ENCODE results near the gene DUSP23.

The DUSP23 gene

DNA sequence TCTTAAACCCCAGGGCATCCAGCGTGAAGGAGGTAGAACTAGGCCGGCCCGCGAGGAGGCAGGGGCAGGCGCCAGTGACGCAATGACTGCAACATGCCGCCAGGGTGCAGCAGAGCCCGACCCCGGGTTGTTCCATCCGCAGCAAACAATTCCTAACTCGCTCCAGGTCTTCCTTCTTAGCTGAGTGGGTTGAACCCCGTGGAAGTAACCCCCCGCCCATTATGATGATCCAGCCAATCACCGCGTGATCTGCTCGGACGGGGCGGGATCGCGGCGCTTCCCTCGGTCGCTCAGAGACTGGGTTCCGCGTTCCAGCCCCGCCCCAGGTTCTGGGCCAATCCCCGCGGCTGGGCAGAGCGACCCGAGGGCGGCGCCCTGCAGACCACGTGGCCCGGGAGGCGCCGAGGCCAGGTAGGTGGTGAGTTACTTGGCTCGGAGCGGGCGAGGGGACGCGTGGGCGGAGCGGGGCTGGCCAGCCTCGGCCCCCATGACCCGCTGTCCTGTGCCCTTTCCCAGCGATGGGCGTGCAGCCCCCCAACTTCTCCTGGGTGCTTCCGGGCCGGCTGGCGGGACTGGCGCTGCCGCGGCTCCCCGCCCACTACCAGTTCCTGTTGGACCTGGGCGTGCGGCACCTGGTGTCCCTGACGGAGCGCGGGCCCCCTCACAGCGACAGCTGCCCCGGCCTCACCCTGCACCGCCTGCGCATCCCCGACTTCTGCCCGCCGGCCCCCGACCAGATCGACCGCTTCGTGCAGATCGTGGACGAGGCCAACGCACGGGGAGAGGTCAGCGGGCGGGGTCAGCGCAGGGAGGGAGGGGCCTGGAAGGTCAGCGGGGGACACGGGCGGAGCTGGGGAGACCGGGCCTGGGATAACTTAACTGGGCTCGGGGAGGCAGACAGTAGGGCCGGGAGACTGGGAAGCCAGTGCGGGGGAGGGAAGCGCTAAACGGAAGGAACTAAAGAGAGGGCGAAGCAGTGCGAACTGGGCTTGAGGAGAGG is at the start of gene DUSP23:
TSS of gene DUSP23 (plus strand) at position 380 of the 1,000 bp plus-strand sequence. CDS start at position 519, 139 bp downstream.
- DNase-seq: peak; percentile 98

DNA sequence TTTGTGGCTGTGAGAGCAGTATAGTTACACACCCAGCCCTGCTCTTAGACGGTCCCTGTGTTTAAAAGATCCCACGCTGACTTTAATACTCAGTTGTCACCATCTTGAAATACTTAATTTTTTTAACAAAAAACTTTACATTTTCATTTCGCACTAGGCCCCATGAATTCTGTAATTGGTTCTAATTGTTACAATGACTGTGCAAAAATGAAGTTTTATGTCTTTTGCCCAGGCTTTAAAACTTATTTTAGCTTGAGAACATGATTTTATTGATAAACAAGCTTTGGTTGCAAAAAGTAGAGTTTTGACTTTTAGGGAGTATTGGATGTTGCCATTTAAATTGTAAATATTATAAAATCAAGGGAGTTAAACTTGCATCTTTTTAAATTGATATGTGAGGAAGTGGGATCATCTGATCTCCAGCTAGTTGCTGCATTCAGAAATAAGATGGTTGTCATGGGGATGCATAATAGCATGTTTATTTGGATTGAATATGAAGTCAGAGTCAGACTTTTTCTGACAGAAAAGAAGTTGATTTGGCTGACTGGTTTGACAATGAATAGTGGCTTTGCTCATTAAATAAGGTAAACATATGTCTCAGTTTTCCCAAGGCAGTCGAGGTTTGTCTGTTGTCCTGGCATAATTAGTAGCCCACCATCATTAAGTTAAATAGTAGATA is 43.4 kb upstream of the DUSP23 start:
- DNase-seq: no peak

DNA sequence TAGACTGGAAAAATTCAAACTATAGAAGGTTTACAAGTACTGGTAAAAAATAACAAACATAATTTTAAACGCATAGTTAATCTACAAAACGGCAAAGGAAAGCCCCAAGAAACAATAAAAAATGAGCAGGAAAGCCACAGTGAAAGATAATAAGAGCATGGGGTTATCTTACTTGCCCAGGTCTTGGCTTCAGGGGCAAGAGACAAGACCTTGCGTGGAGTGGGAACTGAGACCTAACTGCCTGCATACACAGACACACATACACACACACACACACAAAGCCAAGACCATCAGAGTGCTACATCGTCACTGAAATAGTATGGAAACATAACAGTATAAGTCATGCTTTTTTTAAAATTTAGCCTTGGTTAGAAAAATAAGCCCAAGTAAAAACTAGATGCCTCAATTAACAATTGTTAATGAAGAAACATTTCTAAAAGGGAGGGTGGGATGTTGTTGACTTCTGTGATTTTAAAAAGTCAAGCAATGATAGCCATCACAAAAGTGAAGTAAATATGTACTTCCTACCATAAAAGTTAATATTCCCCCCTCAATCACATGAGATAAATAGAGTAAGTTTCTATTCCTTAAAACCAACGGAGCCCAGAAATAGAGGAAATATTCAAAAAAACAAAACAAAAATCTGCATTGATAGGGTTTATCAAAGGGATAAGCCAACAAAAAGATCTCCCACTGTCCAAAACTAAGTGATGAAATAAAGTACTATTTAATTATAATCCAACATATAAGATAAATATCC is 36.9 kb upstream of the DUSP23 start:
- DNase-seq: no peak

DNA sequence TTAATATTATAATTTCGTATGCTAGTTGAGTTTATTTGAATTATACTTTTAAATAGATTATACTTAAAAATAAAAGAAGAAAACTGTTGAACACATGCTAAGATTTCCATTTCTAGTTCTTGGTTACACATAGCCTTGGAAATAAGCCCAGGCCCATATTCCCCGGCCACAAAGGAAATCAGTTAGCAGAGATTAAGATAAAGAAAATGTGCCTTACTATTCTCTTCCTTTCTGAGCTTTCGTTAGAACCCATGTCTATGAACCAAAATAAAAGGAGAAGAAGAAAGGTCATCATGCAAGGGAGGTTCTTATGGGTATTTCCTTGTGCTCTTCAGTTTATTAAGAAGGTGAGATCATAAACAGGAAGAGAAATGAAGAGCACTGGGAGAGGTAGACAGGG is 34.1 kb upstream of the DUSP23 start:
- no peak for DNase-seq

DNA sequence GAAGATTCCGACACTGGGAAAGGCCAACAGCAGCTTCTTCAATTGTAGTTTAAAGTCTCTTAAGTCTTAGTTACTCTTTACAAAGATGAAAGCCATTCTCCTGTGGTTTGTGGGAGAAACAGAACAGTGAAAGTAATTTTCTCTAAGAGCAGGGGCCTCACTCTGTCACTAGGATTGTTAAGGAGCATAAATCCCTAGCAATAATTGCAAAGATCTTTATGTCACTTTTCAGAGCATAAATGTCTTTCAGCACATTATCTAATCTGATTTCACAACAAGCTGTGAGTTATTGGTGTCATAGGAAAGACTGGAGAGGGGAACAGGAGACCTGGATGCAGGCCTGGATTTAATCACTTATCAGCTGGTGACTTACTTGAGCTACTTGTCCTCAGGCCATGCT is 32.4 kb upstream of the DUSP23 start:
- DNase-seq: no peak

DNA sequence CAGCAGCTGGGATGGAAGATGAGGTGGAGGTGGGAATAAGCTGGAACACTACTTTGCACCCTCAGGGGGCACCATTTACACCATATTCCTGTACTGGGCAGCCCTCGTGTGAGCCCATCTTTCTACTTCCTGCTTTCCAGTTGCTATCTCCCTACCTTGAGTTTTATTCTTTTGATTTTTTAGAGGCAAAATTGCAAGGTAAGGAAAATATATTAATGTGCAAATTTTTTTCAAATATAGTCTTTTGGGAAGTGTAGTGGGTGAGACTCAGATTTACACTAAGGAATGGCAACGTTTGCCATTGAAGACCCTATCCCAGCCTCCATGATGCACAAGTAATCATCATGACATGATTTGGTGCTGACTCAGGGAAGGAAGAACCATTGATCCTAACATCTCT is 31.1 kb upstream of the DUSP23 start:
- no peak for DNase-seq

DNA sequence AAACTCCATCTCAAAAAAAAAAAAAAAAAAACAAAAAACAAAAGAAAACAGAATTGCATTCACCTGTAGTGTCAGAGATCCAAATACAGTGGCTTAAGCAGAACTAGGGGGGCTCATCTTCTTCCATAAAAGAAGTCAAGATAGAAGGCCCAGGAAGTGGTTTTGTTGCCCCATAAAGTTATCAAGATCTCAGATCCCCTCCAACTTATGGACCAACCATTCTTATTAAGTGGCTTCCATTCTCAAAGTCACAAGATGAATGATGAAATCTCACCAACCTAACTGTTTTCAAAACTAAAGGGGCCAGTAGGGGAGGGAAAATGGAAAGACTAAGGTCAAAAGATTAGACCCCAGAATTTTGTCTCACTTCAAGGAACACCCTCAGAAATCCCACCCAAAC is 30.1 kb upstream of the DUSP23 start:
- DNase-seq: no peak

DNA sequence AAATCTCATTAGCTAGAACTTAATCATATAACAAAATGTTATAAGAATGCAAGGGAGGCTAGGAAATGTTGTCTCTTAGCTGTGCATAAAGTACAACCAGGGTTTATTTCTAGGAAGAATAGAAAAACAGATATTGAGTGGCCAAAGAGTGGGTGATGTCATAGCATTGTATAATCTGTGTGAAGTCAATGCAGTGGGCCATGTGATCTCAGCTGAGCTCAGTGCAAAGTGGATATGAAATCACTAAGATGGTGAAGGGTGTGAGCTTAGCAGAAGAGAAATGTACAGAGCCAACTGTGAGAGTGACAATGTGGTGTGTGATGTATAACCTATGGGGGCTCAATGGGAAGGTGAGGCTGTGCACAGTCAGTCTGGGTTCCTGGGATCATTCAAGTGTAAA is 29.7 kb upstream of the DUSP23 start:
- no peak for DNase-seq

DNA sequence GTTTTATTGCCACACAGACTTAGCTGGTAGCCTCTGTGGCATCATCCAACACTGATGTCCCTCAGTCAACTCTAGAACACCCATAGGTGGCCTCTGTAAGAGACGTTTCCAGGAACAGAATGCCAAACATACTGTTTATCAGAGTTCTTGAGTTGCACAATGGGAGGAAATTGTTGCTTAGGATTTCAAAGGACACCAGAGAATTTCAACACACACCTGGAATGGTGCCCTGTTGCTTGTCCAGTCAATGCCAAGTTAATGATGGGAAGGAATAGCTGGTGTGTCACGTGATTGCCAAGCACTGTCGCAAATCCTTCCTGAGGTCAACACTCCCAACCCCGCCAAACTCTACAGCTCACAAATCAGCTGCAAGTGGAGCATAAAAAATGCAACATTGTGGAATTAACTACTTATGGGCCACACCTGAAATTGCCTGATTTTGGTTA is 28.6 kb upstream of the DUSP23 start:
- DNase-seq: no peak

DNA sequence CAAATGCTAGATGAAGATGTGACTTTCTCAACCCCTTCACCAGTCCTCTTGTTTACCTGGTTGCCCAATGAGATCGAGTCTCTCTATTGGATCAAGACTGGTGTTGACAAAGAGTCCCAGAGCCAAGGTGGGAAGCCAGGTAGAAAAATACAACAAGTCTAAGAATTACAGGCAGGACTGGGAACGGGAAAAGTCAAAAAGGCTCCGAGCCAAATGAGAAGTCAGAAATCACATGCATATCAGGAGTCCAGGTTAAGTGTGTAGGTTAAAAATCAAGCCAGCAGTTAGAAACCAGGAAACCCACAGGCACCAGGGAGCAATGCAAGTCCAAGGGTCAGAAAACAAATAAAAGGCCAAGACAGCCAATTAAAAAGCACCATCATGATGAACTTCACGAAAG is 27.4 kb upstream of the DUSP23 start:
- no peak for DNase-seq

DNA sequence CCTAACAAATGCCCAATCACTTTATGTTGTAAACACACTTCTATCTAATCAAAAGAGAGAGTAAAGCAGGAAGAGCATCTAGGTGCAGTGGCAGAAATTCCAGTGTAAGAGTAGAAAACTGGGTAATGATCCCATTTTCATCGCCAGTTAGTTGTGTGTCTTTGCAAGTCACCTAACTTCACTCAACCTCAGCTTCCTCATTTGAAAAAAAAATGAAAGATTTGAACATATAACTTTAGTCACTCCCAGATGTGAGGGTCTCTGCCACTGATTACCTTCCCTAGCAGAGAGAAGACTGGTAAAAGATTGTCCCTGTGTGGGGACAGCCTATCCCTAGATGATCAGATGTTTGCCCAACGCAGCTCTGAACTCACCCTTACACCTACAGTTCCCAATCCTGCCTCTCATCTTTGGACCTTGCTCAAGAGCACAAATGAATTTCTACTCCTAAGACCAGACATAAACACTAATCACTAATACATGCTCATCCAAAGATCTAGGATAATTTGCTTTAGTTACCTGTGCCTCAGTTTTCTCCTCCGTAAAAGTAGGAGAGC is 25.2 kb upstream of the DUSP23 start:
- DNase-seq: no peak

DNA sequence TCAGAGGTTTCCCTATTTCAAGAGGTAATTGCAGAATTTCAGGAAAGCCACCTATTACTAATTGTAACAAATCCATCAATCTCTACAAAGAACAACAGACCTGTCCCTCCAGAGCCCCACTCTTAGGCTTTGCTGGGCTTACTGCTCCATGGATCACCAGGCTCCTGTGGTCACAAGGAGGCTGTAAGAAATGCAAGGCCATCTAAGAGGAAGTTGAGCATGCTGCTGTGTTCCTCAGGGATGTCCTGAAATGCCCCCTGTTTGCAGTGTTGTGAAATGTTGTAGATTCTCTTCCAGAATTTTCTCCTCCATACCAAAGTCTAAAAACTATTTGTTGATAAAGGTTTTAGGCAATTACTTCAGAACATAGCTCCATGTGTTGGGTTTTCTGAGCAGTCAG is 24.4 kb upstream of the DUSP23 start:
- DNase-seq: no peak

DNA sequence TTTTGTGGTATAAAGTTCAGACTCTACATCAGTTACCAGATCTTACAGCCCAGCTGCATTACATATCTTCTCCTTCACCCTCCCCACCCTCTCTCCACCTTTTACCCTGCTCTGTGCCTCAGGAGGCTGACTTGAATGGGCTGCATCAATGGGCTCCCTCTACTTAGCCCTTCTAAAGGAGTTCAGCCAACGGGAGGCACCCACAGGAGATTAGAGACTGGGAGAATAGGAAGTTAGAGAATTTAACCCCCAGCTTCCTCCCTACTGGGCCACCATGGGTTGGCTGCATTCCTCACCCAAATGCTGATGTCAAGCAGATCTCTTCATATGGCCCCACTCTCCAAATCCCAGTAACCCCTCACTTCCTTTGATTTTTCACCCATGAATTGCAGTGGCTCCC is 17.1 kb upstream of the DUSP23 start:
- no peak for DNase-seq

DNA sequence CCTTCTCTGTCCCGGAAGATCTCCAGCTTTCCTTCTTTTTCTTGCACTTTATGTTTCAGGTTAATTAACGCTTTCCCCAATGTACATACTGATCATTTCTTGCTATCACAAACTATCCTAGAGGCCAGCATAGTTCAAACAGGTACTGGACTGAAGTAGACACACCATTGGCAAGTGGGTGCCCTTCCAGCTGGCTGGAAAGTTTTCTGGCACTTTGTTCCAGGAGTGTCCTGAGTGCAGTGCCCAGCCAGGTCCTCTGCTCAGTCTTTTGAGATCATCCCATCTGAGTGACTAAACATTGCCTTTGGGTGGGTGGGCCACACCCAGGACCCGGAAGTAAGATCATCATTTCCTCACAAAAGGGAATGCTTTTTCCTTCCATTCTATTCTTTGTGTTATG is 15.0 kb upstream of the DUSP23 start:
- no peak for DNase-seq

DNA sequence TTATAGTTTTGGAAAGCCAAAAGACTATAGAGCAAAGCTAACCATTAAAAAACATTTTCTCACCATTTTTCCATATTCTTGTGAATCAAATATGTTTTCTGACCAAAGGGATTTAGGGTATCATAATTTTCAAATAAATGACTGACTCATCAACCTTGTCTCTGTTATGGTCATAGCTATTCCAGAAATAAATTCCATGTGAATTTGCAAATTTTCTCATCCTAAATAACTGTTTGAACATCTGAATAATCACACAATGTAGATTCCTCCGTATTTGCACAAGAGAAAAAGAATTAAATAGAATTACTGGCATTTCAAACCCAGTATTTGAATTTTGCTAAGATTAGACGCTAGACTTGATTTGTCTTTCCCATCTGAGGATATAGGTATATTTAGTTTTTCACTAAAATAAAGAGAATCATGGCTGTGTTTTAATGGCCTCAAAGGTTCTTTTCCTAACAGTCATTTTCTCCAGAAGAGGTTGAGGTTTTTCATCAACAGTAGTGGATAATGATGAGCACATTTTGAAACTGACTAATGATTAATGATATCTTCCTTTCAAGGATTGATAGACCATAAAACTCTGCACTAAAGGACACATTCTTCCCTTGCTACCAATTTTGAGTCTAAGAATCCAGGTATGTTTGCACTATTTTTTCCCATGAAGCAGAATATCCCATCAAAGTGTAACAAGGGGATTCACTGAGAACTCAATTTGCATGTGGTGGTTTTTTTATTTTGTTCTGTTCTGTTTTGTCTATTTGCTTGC is 9.5 kb upstream of the DUSP23 start:
- no peak for DNase-seq

DNA sequence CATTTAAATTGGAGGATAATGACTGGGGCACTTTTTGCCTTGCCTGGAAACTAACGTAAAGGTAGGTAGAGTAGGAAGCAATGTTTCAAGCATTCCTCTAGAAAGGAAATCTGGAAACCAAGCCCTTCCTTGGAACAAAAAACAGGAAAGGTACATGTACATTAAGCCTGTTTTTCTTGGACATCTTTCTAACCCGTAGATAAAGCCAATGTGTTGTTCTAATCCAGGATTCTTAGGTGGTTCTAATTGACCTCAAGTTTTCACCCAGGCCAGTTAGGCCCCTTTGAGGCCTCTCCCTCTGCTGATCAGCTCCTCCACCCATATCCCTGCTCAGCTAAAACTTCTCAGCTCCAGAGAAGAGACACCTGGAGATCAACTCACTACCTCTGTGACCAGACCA is 6.3 kb upstream of the DUSP23 start:
- no peak for DNase-seq

DNA sequence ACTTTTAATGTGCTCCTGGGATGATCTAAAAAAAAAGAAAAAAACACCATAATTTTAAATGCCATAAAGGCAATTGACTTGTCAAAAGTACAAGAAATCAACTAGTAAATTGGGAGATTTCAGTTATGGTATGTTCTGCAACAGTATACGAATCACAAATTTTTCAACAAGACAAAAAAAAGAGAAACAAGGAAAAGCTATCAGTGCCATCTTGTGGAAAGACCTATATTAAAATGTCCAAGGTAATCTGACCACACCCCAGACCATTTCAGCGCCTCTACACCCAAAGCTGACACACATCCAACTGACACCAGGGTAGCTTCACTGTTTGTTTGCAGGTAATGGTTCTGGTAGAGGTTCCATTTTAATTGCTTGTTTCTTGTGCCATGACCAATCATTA is 5.0 kb upstream of the DUSP23 start:
- peak; percentile 19 for DNase-seq

DNA sequence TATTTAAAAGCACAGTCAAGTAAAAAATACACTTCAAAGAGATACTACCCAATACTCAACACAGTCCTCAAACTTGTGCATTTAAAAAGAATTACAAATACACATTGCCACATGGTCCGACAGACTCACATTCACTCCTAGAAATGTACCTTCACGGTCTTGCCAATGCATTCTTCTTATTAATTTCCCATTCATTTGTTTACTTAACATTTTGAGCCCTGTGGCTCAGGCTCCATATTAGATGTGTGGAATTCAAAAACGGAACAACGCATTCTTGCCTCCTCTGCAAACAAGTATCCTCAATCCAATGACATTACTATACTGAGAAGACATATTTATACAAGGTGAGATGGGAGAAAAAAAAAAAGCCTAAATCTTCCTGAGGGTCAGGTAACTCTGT is 2.5 kb upstream of the DUSP23 start:
- no peak for DNase-seq

DNA sequence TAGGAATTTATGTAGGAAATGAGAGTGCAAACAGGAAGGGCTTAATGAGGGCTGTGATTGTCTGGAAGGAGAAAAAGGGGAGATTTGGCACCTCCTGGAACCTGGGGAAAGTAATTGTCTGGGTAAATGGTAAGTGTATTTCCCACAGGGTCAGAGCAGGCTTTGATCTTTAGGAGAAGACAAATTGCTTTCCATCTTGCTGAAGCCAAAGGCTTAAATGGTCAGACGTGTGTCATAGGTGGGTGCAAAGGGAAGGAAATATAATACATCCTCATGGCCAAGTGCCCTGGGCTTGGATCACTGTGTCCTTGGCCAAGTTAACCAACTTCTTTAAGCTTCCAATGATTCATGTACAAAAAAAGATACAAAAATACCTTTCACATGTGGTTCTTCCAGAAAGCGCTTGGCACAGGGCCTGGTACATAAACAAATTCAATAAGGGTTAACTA is 1.3 kb upstream of the DUSP23 start:
- no peak for DNase-seq

DNA sequence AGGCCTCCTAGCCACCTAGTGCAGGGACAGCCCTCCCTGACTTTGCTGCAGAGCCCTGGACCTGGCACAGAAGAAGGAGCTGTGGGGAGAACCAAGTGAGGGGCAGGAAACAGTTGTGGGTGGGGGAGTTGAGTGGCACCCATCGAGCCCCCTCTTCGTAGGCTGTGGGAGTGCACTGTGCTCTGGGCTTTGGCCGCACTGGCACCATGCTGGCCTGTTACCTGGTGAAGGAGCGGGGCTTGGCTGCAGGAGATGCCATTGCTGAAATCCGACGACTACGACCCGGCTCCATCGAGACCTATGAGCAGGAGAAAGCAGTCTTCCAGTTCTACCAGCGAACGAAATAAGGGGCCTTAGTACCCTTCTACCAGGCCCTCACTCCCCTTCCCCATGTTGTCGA is 1.2 kb downstream of the DUSP23 start:
- no peak for DNase-seq

DNA sequence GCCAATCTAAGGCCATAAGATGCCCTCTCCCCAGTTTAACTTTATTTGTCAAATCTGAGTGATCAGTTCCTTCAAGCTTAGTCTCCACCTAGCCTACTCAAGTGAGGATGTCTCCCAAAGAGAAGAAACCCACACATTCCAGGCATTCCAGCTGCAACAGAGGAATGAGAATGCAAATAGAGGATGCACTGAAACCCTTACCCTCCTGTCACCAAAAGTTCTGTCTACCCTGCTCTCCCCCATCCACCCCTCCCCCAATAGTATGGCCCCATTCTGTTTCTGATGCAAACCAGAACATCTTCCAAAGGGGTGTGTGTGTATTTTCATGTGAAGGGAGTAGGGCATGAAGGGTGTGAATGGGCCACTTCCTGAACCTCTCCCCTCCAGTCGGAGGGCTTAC is 3.0 kb downstream of the DUSP23 start:
- no peak for DNase-seq

DNA sequence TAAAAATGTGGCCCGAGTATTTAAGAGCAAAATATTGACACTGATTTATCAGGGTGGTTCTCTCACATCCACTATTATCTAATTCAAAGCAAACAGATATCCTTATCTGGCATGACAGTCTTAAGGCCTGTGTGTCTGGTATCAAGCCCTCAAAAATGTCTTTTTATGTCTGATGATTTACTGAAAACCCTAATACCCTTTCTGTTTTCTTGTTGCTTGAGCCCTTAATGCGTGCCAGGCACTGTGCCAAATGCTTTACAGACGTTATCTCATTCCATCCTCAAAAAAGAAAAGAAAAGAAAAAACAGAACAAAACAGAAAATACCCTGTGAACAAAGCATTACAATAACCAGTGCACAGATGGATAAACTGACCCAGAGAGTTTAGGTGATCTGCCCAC is 5.7 kb downstream of the DUSP23 start:
- DNase-seq: no peak
